OCI-LY7 (cell line): Measurements from ENCODE around the gene SMCHD1. TPM values are rescaled to one million over a fixed set of nuclear protein-coding genes. Genes with fewer than 3 reads are reported as not detected.
"Not testable (repeated sequence)": the region's sequence is repeated elsewhere in the genome, so short reads cannot be mapped to it uniquely, and the experiment has no call there.

Source experiments
- BruUV-seq: library from RNA; stranded (reverse); fragments of 400-500 nt; replicated peaks from 2 replicates; lab custom pipeline; 2021; lab: Mats Ljungman, UMichigan
- CTCF ChIA-PET: fragments of 300-600 bp; sonication (Branson Sonifier 250); formaldehyde crosslinking; loops from one replicate; lab custom pipeline; 2022; ENCODE audit warnings: antibody characterized with exemption; ENCODE audit not compliant: unreplicated experiment; lab: Charles Lee
- POLR2A ChIA-PET: fragments of 300-600 bp; sonication (Branson Sonifier 250); formaldehyde crosslinking; loops from one replicate; lab custom pipeline; 2022; ENCODE audit warnings: antibody characterized with exemption; lab: Charles Lee
- DNase-seq: peaks from one replicate; pipeline ENCODE4 v3.0.0-alpha.2; 2015; ENCODE audit warnings: low spot score
- H2AFZ ChIP-seq: fragments of 200-600 bp; sonication (generic), shearing (Covaris generic); 2 replicates; pipeline ENCODE4 v1.6.1; 2014; ENCODE audit warnings: mild to moderate bottlenecking, antibody characterized with exemption, low read length, moderate library complexity
- H3K27ac ChIP-seq: fragments of 200-600 bp; sonication (generic); 2 replicates; pipeline ENCODE4 v1.5.1; 2014; ENCODE audit warnings: mixed run types, low read depth, mild to moderate bottlenecking, moderate library complexity, low read length, inconsistent platforms; ENCODE audit not compliant: poor library complexity, severe bottlenecking
- H3K36me3 ChIP-seq: fragments of 200-600 bp; sonication (generic); 2 replicates; pipeline ENCODE4 v1.6.1; 2014; ENCODE audit warnings: mild to moderate bottlenecking, antibody characterized with exemption, low read length, moderate library complexity, mixed read lengths; ENCODE audit not compliant: insufficient read depth
- H3K4me1 ChIP-seq: fragments of 200-600 bp; sonication (generic); 2 replicates; pipeline ENCODE4 v1.5.1; 2014; ENCODE audit warnings: mild to moderate bottlenecking, low read length; ENCODE audit not compliant: insufficient read depth, poor library complexity, severe bottlenecking
- H3K4me2 ChIP-seq: fragments of 200-600 bp; sonication (generic); 2 replicates; pipeline ENCODE4 v1.6.1; 2014; ENCODE audit warnings: mild to moderate bottlenecking, low read length
- H3K4me3 ChIP-seq: fragments of 200-600 bp; sonication (generic); 2 replicates; pipeline ENCODE4 v1.5.1; 2014; ENCODE audit warnings: mild to moderate bottlenecking, low read depth, low read length; ENCODE audit not compliant: poor library complexity, severe bottlenecking
- H3K79me2 ChIP-seq: fragments of 200-600 bp; sonication (generic); 2 replicates; pipeline ENCODE4 v1.6.1; 2016; ENCODE audit warnings: low read depth, mild to moderate bottlenecking, low read length, moderate library complexity, mixed read lengths; ENCODE audit not compliant: insufficient read depth
- H3K9me2 ChIP-seq: fragments of 200-600 bp; sonication (generic); 2 replicates; pipeline ENCODE4 v1.6.1; 2016; ENCODE audit warnings: mild to moderate bottlenecking, low read length, mixed read lengths; ENCODE audit not compliant: insufficient read depth
- H3K9me3 ChIP-seq: fragments of 200-600 bp; sonication (generic); 2 replicates; pipeline ENCODE4 v1.6.1; 2014; ENCODE audit warnings: mild to moderate bottlenecking, mixed run types, low read length, mixed read lengths
- H4K20me1 ChIP-seq: fragments of 200-600 bp; sonication (generic); 2 replicates; pipeline ENCODE4 v1.6.1; 2014; ENCODE audit warnings: mild to moderate bottlenecking, antibody characterized with exemption, low read length, moderate library complexity, mixed read lengths; ENCODE audit not compliant: insufficient read depth
- EZH2phosphoT487 ChIP-seq: fragments of 200-600 bp; sonication (generic); IDR thresholded peaks from 2 replicates; pipeline ENCODE4 v1.6.1; 2018; ENCODE audit warnings: low read depth, borderline replicate concordance, mild to moderate bottlenecking, mixed run types, antibody characterized with exemption, low read length, moderate library complexity, mixed read lengths
- intact Hi-C: fragments of 100-400 bp; cut with micrococcal nuclease; formaldehyde crosslinking; loops from one replicate; pipeline ENCODE4 v1.10.0; 2022; ENCODE audit not compliant: unreplicated experiment
- total RNA-seq, 2 experiments: library from RNA; depleted of rRNA in 1 of 2; stranded (reverse); fragments of >200 nt in 1 of 2; shearing (Covaris generic) in 1 of 2; gene quantifications; 2 replicates each; pipeline ENCODE4 v1.2.3, GENCODE V29; 2014 to 2022
- TF ChIP-seq, protein P1 (sequence below): fragments of 200-600 bp; sonication (generic); conservative IDR thresholded peaks from 2 replicates; pipeline ENCODE4 v1.5.1; 2014; ENCODE audit warnings: mild to moderate bottlenecking, antibody characterized with exemption, low read length, moderate library complexity, mixed read lengths

Gene SMCHD1
- total RNA-seq, 2 experiments from 2014 or later, result 114 to 140 TPM

DNA sequence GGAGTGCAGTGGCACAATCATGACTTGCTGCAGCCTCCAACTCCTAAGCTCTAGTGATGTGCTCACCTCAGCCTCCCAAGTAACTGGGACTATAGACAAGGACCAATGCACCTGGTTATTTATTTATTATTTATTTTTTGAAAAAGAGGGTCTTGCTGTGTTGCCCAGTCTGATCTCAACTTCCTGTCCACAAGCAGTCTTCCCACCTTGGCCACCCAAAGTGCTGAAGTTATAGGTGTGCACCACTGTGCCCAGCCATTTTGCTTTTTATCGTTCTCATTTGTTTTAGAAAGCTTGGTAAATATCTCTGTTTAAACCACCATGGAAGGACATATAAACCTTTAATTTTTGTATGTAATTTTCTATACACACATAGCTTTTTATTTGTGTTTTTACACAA, 74.2 kb downstream of the SMCHD1 start:
- intact Hi-C loops, result loop anchor here (5.0 to 10.0 kb wide), 2 partner anchors 52 to 125 kb away; no protein-coding TSS in a partner anchor
- H3K4me2 ChIP-seq, result no peak overlapping the region
- no peaks in the 10 kb centered on the region for H3K9me2 ChIP-seq
- H3K4me1 ChIP-seq, result no peaks in the 10 kb centered on the region
- H3K27ac ChIP-seq, result no peak overlapping the region
- no peaks in the 10 kb centered on the region for H3K79me2 ChIP-seq
- no peaks in the 10 kb centered on the region for H4K20me1 ChIP-seq
- H2AFZ ChIP-seq, result no peak overlapping the region
- peaks cover 98% of the 10 kb centered on the region for H3K36me3 ChIP-seq
- no peak overlapping the region for H3K4me3 ChIP-seq
- no peak for DNase-seq
- no TSS peak for BruUV-seq
- TF ChIP-seq EZH2phosphoT487, result no peak
- TF ChIP-seq, protein P1, sequence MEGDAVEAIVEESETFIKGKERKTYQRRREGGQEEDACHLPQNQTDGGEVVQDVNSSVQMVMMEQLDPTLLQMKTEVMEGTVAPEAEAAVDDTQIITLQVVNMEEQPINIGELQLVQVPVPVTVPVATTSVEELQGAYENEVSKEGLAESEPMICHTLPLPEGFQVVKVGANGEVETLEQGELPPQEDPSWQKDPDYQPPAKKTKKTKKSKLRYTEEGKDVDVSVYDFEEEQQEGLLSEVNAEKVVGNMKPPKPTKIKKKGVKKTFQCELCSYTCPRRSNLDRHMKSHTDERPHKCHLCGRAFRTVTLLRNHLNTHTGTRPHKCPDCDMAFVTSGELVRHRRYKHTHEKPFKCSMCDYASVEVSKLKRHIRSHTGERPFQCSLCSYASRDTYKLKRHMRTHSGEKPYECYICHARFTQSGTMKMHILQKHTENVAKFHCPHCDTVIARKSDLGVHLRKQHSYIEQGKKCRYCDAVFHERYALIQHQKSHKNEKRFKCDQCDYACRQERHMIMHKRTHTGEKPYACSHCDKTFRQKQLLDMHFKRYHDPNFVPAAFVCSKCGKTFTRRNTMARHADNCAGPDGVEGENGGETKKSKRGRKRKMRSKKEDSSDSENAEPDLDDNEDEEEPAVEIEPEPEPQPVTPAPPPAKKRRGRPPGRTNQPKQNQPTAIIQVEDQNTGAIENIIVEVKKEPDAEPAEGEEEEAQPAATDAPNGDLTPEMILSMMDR, result no peak
- POLR2A ChIA-PET, result interaction anchor here (0.5 to 1.9 kb wide), 3 partner anchors 12 to 149 kb away, joined by 3 to 11 read pairs (median 3); no protein-coding TSS in a partner anchor
- CTCF ChIA-PET, result no interaction called here
- no peaks in the 10 kb centered on the region for H3K9me3 ChIP-seq

DNA sequence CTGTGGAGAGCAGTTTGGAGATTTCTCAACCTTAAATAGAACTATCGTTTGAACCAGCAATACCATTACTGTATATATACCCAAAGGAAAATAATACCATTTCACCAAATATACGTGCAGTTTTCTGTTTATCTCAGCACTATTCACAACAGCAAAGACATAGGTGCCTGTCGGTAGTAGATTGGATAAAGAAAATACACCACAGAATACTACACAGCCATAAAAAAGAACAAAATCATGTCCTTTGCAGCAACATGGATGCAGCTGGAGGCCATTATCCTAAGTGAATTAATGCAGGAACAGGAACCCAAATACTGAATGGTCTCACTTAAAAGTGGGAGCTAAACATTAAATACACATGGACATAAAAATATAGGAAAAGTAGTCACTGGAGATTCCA, 81.3 kb downstream of the SMCHD1 start:
- intact Hi-C loops, result loop anchor here (5.0 to 10.0 kb wide), 2 partner anchors 35 to 132 kb away; no protein-coding TSS in a partner anchor
- Histone ChIP-seq H3K4me3 (no peak overlapping the region), H4K20me1 (no peaks in the 10 kb centered on the region), H3K9me3 (no peaks in the 10 kb centered on the region), H3K4me1 (no peaks in the 10 kb centered on the region), H3K4me2 (no peak overlapping the region), H3K79me2 (no peaks in the 10 kb centered on the region), H3K27ac (no peak overlapping the region), H2AFZ (no peak overlapping the region), H3K9me2 (no peaks in the 10 kb centered on the region), H3K36me3 (peaks cover 100% of the 10 kb centered on the region)
- no peak for DNase-seq
- ChIA-PET POLR2A (interaction anchor here (0.6 to 0.9 kb wide), 3 partner anchors 25 to 36 kb away, joined by 3 to 4 read pairs (median 3); no protein-coding TSS in a partner anchor), CTCF (no interaction called here)
- BruUV-seq, result no TSS peak
- TF ChIP-seq, protein P1, result no peak
- TF ChIP-seq EZH2phosphoT487, result no peak

DNA sequence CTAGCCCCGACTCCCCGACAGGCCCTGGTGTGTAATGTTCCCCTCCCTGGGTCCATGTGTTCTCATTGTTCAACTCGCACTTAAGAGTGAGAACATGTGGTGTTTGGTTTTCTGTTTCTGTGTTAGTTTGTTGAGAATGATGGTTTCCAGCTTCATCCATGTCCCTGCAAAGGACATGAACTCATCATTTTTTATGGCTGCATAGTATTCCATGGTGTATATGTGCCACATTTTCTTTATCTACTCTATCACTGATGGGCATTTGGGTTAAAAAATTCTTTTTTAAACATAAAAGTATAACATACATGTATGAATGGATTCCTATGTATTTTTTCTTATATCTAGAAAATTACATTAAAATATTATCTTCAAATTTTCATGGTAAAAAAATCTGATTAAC, 84.6 kb downstream of the SMCHD1 start:
- intact Hi-C loops, CTCF ChIA-PET, H3K4me2 ChIP-seq, H3K4me1 ChIP-seq, H4K20me1 ChIP-seq, BruUV-seq, DNase-seq, H3K27ac ChIP-seq, H3K79me2 ChIP-seq, H3K9me2 ChIP-seq, H3K4me3 ChIP-seq, H3K9me3 ChIP-seq, H2AFZ ChIP-seq: not testable (repeated sequence)
- POLR2A ChIA-PET, result interaction anchor here (0.9 to 2.9 kb wide), 4 partner anchors 10 to 104 kb away, joined by 3 to 11 read pairs (median 5); no protein-coding TSS in a partner anchor
- peaks cover 100% of the 10 kb centered on the region for H3K36me3 ChIP-seq
